PC-9 (cell line): ENCODE data around the gene ATP5MC3. TPM values are rescaled to one million over a fixed set of nuclear protein-coding genes. Genes with fewer than 3 reads are reported as not detected.

Source experiments
- BruUV-seq: library from RNA; stranded (reverse); fragments of 400-500 nt; replicated peaks from 2 replicates; lab custom pipeline; 2021; lab: Mats Ljungman, UMichigan
- CTCF ChIA-PET: fragments of 300-600 bp; sonication (Branson Sonifier 250); formaldehyde crosslinking; loops from one replicate; lab custom pipeline; 2022; ENCODE audit warnings: antibody characterized with exemption; lab: Charles Lee
- POLR2A ChIA-PET: fragments of 300-600 bp; sonication (Branson Sonifier 250); formaldehyde crosslinking; loops from one replicate; lab custom pipeline; 2022; ENCODE audit warnings: antibody characterized with exemption; ENCODE audit not compliant: unreplicated experiment; lab: Charles Lee
- DNase-seq, 2 experiments: peaks; one replicate each; pipeline versions ENCODE4 v3.0.0 to v3.0.0-alpha.2; 2015 to 2022; ENCODE audit warnings: mixed read lengths in 1 of 2
- H2AFZ ChIP-seq: fragments of 200-600 bp; sonication (generic); 2 replicates; pipeline ENCODE4 v1.8.1; 2017; ENCODE audit warnings: antibody characterized with exemption
- H3F3A ChIP-seq: fragments of 200-600 bp; sonication (generic); 2 replicates; pipeline ENCODE4 v1.8.1; 2017; ENCODE audit warnings: antibody characterized with exemption, mild to moderate bottlenecking, low read depth; ENCODE audit not compliant: insufficient read depth
- H3K27ac ChIP-seq: fragments of 200-600 bp; sonication (generic); 2 replicates; pipeline ENCODE4 v1.6.1; 2016; ENCODE audit warnings: mixed run types
- H3K27me3 ChIP-seq: fragments of 200-600 bp; sonication (generic); 2 replicates; pipeline ENCODE4 v1.6.1; 2016; ENCODE audit warnings: low read depth, mixed run types; ENCODE audit not compliant: insufficient read depth
- H3K36me3 ChIP-seq: fragments of 200-600 bp; sonication (generic); 2 replicates; pipeline ENCODE4 v1.6.1; 2016; ENCODE audit warnings: low read depth, mixed run types
- H3K4me1 ChIP-seq: fragments of 200-600 bp; sonication (generic); replicated peaks from 2 replicates; pipeline ENCODE4 v1.6.1; 2016; ENCODE audit warnings: mixed run types; ENCODE audit not compliant: insufficient read depth
- H3K4me2 ChIP-seq: fragments of 200-600 bp; sonication (generic); 2 replicates; pipeline ENCODE4 v1.6.1; 2017; ENCODE audit warnings: mixed run types
- H3K4me3 ChIP-seq: fragments of 200-600 bp; sonication (generic); 2 replicates; pipeline ENCODE4 v1.6.1; 2016; ENCODE audit warnings: mixed run types
- H3K79me2 ChIP-seq: fragments of 200-600 bp; sonication (generic); 2 replicates; pipeline ENCODE4 v1.6.1; 2017; ENCODE audit warnings: low read depth, mixed run types
- H3K9me2 ChIP-seq: fragments of 200-600 bp; sonication (generic); 2 replicates; pipeline ENCODE4 v1.8.1; 2017; ENCODE audit warnings: mild to moderate bottlenecking; ENCODE audit not compliant: insufficient read depth
- H3K9me3 ChIP-seq: fragments of 200-600 bp; sonication (generic); 2 replicates; pipeline ENCODE4 v1.8.1; 2016; ENCODE audit warnings: low read depth; ENCODE audit not compliant: insufficient read depth
- H4K20me1 ChIP-seq: fragments of 200-600 bp; sonication (generic); 2 replicates; pipeline ENCODE4 v1.8.1; 2017; ENCODE audit not compliant: insufficient read depth
- CTCF ChIP-seq: fragments of 200-600 bp; sonication (generic); conservative IDR thresholded peaks from 2 replicates; pipeline ENCODE4 v1.6.1; 2017; ENCODE audit warnings: mixed run types, antibody characterized with exemption, mild to moderate bottlenecking, moderate library complexity
- EZH2 ChIP-seq: fragments of 200-600 bp; sonication (generic); IDR thresholded peaks from 2 replicates; pipeline ENCODE4 v1.8.0; 2017; ENCODE audit warnings: antibody characterized with exemption, low read depth
- intact Hi-C: fragments of 100-400 bp; cut with micrococcal nuclease; formaldehyde crosslinking; loops from one replicate; pipeline ENCODE4 v1.10.0; 2022; ENCODE audit not compliant: unreplicated experiment
- total RNA-seq: library from RNA; stranded (reverse); gene quantifications from 2 replicates; pipeline ENCODE4 v1.2.3, GENCODE V29; 2021

ATP5MC3 gene
- total RNA-seq, 1 experiment from 2014 or later = 528 TPM

DNA sequence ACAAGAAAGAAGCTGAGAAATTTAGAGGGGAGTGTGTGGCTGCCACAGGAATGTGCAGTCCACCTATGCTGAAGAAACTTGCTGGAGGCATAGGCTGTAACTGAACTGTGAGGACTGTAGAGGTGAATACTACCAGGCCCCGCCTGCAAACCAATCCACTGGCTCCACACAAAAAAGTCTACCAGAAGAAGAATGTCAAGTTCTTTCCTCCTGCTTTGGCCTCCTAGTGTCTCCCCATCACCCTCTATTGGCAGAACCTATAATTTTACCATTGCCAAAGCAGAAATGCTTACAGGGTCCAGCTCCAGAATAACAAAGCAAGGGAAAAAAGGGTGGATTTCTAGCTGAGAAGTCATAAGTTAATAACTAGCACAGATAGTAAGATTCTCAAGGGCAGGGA is 5.9 kb upstream of the ATP5MC3 start:
- ChIA-PET POLR2A (no interaction called here), CTCF (no interaction called here)
- no peaks in the 10 kb centered on the region for H3K79me2 ChIP-seq
- H3K4me3 ChIP-seq = no peak overlapping the region
- no peaks in the 10 kb centered on the region for H4K20me1 ChIP-seq
- H3K27ac ChIP-seq = no peak overlapping the region
- no peak overlapping the region for H3K4me2 ChIP-seq
- no peaks in the 10 kb centered on the region for H3K9me3 ChIP-seq
- H3K4me1 ChIP-seq = 0 out of 2 replicates have a peak, but pooled peaks cover under 1% of the 10 kb centered on the region
- no peaks in the 10 kb centered on the region for H3K9me2 ChIP-seq
- no peak overlapping the region for H2AFZ ChIP-seq
- no peaks in the 10 kb centered on the region for H3K27me3 ChIP-seq
- no peaks in the 10 kb centered on the region for H3K36me3 ChIP-seq
- no peaks in the 10 kb centered on the region for H3F3A ChIP-seq
- BruUV-seq = no TSS peak
- intact Hi-C loops = loop anchor here (10.0 kb wide), 1 partner anchor 817 kb away; the partner anchor contains the start of gene LNPK
- TF ChIP-seq EZH2 = no peak
- peak; percentile 52; the same call in 1 of the 2 replicates for TF ChIP-seq CTCF
- DNase-seq = no peak

- peaks cover 11% of the 10 kb centered on the region; the same call in 1 of the 2 replicates for H4K20me1 ChIP-seq
- H3K27ac ChIP-seq = no peak overlapping the region
- no peak overlapping the region for H3K4me2 ChIP-seq
- no peak overlapping the region for H2AFZ ChIP-seq
- peaks cover 32% of the 10 kb centered on the region for H3K79me2 ChIP-seq
- no peaks in the 10 kb centered on the region for H3K27me3 ChIP-seq
- 0 out of 2 replicates have a peak, but pooled peaks cover 3% of the 10 kb centered on the region for H3K9me2 ChIP-seq
- POLR2A ChIA-PET = no interaction called here
- H3F3A ChIP-seq = peaks cover 18% of the 10 kb centered on the region; the same call in 1 of the 2 replicates
- BruUV-seq = no TSS peak
- CTCF ChIA-PET = no interaction called here
- H3K4me1 ChIP-seq = peaks cover 21% of the 10 kb centered on the region
- intact Hi-C loops = loop anchor here (5.0 to 10.0 kb wide), 3 partner anchors 71 to 821 kb away; partner anchors contain the start of gene LNPK
- no peak for TF ChIP-seq EZH2
- TF ChIP-seq CTCF = no peak
- no peak overlapping the region for H3K4me3 ChIP-seq
- no peak for DNase-seq
- H3K36me3 ChIP-seq = peaks cover 13% of the 10 kb centered on the region
- no peaks in the 10 kb centered on the region for H3K9me3 ChIP-seq
These were observed 2.2 kb upstream of the ATP5MC3 start for GRCh38 chr2:175183674-175184073.

- H3K36me3 ChIP-seq = peaks cover 30% of the 10 kb centered on the region
- H3K4me1 ChIP-seq = peaks cover 38% of the 10 kb centered on the region
- peaks cover 28% of the 10 kb centered on the region for H3F3A ChIP-seq
- peak overlapping the region; percentile 99 for H2AFZ ChIP-seq
- H3K4me3 ChIP-seq = peak overlapping the region; percentile 84
- peaks cover 48% of the 10 kb centered on the region for H3K79me2 ChIP-seq
- H3K27me3 ChIP-seq = no peaks in the 10 kb centered on the region
- peak overlapping the region; percentile 87 for H3K4me2 ChIP-seq
- 0 out of 2 replicates have a peak, but pooled peaks cover 3% of the 10 kb centered on the region for H3K9me2 ChIP-seq
- no TSS peak for BruUV-seq
- intact Hi-C loops = loop anchor here (1.0 to 10.0 kb wide), 4 partner anchors 14 to 823 kb away; partner anchors contain the start of genes ATF2 and LNPK
- DNase-seq = no peak
- H3K9me3 ChIP-seq = no peaks in the 10 kb centered on the region
- TF ChIP-seq EZH2 = no peak
- no peak for TF ChIP-seq CTCF
- H4K20me1 ChIP-seq = peaks cover 18% of the 10 kb centered on the region; the same call in 1 of the 2 replicates
- ChIA-PET POLR2A (no interaction called here), CTCF (no interaction called here)
- peak overlapping the region; percentile 69; the same call in 1 of the 2 replicates for H3K27ac ChIP-seq
These were observed 383 bp upstream of the ATP5MC3 start for GRCh38 chr2:175181877-175182308.
